GM21447 (cell line): ENCODE data around the gene OGFRL1.

Experiments used
- ATAC-seq: cut with Tn5 transposase; IDR thresholded peaks from one replicate; pipeline ENCODE4 v1.9.1; 2021; ENCODE audit not compliant: unreplicated experiment

OGFRL1 gene

DNA sequence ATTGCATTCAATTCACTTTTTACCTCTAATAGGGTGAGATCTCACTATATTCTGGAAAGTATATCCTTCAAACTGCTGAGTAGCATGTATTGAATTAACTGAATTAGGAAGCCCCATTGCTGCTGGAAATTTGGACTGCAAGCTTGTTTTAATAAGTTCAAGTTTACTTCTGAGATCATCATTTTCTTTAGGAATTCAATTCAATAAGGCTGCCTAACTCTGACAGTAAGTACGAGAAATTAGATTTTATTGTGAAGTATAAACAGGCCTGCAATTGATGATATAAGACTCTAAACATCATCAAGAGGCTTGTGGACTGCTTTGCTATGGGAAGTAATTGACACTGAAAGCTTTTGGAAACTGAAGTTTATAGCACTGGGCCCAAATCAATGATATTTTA, 44.4 kb downstream of the OGFRL1 start:
- ATAC-seq: no peak

DNA sequence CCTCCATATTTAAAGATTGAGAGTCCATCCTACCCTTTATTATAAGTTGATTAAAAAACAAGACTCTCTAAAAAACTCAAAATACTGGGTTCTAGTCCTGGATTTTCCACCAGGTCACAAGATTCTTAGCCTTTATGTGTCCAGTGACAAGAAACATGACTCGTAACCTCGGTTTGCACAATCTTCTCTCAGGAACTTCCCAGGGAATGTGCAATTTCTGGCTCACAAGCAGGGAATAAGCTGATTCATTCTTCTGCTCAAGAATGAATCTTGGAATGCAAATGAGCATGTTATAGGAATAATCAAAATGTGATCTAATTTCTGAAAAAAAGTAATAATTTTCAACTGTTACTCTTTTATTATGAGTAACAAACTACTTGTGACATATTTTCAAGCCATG, 45.1 kb downstream of the OGFRL1 start:
- ATAC-seq: no peak

GRCh38 chr6:71334768-71335167, 46.2 kb downstream of the OGFRL1 start:
- no peak for ATAC-seq

DNA sequence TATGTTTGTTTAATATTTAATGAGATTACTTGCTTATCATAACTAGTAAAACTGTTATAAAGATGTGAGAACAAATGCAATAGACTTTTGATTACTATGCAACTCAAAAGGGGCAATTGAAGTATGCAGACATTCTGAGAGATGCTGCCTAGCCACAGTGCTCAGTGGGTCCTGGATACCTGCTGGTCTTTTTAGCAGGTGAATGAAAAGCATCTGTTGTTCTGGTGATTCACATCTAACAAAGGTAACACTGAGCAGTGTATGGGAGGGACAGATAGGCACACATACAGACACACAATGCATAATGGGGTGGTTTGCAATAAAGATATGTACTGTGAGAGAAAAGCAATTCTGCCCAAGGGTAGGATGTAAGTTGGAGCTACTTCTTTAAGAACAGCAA, 46.9 kb downstream of the OGFRL1 start:
- no peak for ATAC-seq

DNA sequence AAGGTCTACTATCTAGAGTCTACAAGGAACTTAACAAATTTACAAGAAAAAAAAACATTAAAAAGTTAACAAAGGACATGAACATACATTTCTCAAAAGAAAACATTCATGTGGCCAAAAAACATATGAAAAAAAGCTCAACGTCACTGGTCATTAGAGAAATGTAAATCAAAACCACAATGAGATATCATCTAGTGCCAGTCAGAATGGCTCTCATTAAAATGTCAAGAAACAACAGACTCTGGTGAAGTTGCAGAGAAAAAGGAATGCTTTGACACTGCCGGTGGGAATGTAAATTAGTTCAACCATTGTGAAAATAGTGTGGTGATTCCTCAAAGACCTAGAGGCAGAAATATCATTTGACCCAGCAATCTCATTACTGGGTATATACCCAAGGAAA, 48.3 kb downstream of the OGFRL1 start:
- ATAC-seq: no peak

- no peak for ATAC-seq
Observed at GRCh38 chr6:71338540-71339316, 50.1 kb downstream of the OGFRL1 start.

GRCh38 chr6:71342772-71343171, 54.2 kb downstream of the OGFRL1 start:
- no peak for ATAC-seq

- no peak for ATAC-seq
Observed at GRCh38 chr6:71345476-71346333, 57.1 kb downstream of the OGFRL1 start.

DNA sequence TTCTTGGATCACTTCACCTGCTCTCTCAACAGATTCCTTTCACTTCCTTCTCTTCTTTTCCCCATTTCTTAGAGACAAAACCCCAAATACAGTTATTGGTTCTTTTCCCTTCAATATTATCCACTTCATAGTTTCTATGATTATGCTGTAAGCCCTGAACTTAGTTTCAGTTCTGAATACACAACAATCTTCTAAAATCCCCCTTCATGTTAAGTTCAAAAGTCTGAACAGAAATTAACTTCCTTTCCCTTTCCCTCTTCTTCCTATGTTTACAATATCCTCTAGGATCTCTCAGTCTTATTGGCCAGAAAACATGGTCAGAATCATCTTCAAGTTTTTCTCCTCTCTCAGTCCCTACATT, 57.7 kb downstream of the OGFRL1 start:
- no peak for ATAC-seq

- ATAC-seq: no peak
Observed at GRCh38 chr6:71347119-71347518, 58.5 kb downstream of the OGFRL1 start.

DNA sequence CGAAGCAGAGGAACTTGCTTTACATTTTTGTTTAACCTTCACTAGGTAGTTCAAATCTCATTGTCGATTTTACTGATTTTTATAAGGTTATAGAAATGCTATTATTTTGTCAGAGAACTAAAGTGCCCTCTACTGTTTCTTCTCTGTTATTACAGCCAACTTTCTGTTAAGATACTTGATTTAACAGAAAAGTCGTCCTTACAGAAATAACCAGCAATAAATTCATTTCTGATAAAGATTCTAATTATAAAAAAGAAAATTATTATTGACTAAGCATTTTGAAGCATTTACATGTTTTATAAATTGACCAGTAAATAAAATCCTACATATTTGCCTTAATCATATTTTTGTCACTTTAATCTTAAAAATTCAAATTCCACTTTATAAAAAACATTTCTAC, 60.8 kb downstream of the OGFRL1 start:
- no peak for ATAC-seq

GRCh38 chr6:71349976-71350615, 61.5 kb downstream of the OGFRL1 start:
- no peak for ATAC-seq

DNA sequence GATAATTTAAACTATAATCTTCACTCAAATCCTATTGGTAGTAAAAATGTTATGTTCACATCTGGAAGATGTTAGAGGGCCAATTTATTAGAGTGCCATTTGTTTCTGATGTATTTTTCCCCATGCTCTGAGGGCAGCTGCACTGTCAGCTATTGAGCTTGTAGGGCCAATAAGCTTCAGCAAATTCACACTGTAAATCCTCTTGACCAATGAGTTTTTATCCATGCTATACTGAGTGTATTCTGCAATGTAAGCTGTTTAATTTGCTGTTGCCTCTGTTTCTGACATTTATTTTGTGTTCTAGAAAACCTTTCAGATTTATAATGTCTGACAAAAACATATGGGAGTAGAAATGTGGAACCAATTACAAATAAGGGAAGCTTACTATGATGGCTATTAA, 62.6 kb downstream of the OGFRL1 start:
- no peak for ATAC-seq
